ENCODE measurements around the gene NUTF2.
A peak's percentile ranks its signal among the peaks of the same experiment; 100 is the strongest.

NUTF2 gene

GRCh38 chr16:67864594-67864993, 17.9 kb downstream of the NUTF2 start:
- Mint-ChIP-seq H3K27ac (peak overlapping the region; percentile 51), H3K9me3 (no peaks in the 10 kb centered on the region), H3K36me3 (ENCODE audit: low read depth) (peaks cover 77% of the 10 kb centered on the region), H3K27me3 (no peaks in the 10 kb centered on the region), H3K4me3 (no peak overlapping the region), H3K4me1 (ENCODE audit: low read depth) (peaks cover 8% of the 10 kb centered on the region)
- DNase-seq, result no peak

- no peak for DNase-seq
- H3K36me3 Mint-ChIP-seq (ENCODE audit: low read depth), result peaks cover 77% of the 10 kb centered on the region
- no peak overlapping the region for H3K4me3 Mint-ChIP-seq
- no peak overlapping the region for H3K27ac Mint-ChIP-seq
- no peaks in the 10 kb centered on the region for H3K27me3 Mint-ChIP-seq
- H3K4me1 Mint-ChIP-seq (ENCODE audit: low read depth), result peaks cover 8% of the 10 kb centered on the region
- H3K9me3 Mint-ChIP-seq, result no peaks in the 10 kb centered on the region
These were observed 18.6 kb downstream of the NUTF2 start for GRCh38 chr16:67865318-67865717.

- Mint-ChIP-seq H3K4me3 (no peak overlapping the region), H3K4me1 (ENCODE audit: low read depth) (peaks cover 9% of the 10 kb centered on the region), H3K36me3 (ENCODE audit: low read depth) (peaks cover 81% of the 10 kb centered on the region), H3K27me3 (no peaks in the 10 kb centered on the region), H3K27ac (peak overlapping the region; percentile 64), H3K9me3 (no peaks in the 10 kb centered on the region)
- no peak for DNase-seq
These were observed 21.6 kb downstream of the NUTF2 start for GRCh38 chr16:67868290-67868689.

GRCh38 chr16:67869653-67870052, 22.9 kb downstream of the NUTF2 start:
- H3K4me1 Mint-ChIP-seq (ENCODE audit: low read depth), result peaks cover 18% of the 10 kb centered on the region
- no peak overlapping the region for H3K4me3 Mint-ChIP-seq
- peak overlapping the region; percentile 73 for H3K27ac Mint-ChIP-seq
- DNase-seq, result no peak
- H3K9me3 Mint-ChIP-seq, result no peaks in the 10 kb centered on the region
- no peaks in the 10 kb centered on the region for H3K27me3 Mint-ChIP-seq
- H3K36me3 Mint-ChIP-seq (ENCODE audit: low read depth), result peaks cover 88% of the 10 kb centered on the region

- H3K27ac Mint-ChIP-seq, result peak overlapping the region; percentile 44
- no peak overlapping the region for H3K4me3 Mint-ChIP-seq
- no peaks in the 10 kb centered on the region for H3K9me3 Mint-ChIP-seq
- no peak for DNase-seq
- no peaks in the 10 kb centered on the region for H3K27me3 Mint-ChIP-seq
- H3K36me3 Mint-ChIP-seq (ENCODE audit: low read depth), result peaks cover 87% of the 10 kb centered on the region
- H3K4me1 Mint-ChIP-seq (ENCODE audit: low read depth), result peaks cover 34% of the 10 kb centered on the region
These were observed 24.5 kb downstream of the NUTF2 start for GRCh38 chr16:67871256-67871655.

GRCh38 chr16:67872131-67872630, 25.4 kb downstream of the NUTF2 start:
- Mint-ChIP-seq H3K4me1 (ENCODE audit: low read depth) (peaks cover 35% of the 10 kb centered on the region), H3K9me3 (no peaks in the 10 kb centered on the region), H3K27ac (peak overlapping the region; percentile 85), H3K36me3 (ENCODE audit: low read depth) (peaks cover 87% of the 10 kb centered on the region), H3K27me3 (no peaks in the 10 kb centered on the region), H3K4me3 (peak overlapping the region; percentile 93)
- no peak for DNase-seq

GRCh38 chr16:67872631-67873434, 26.1 kb downstream of the NUTF2 start, which contains the start of gene EDC4:
Gene EDC4, plus strand, starts transcription at chr16:67873052. Its CDS starts 210 bp downstream, at chr16:67873262.
- DNase-seq, result peak; percentile 97
- Mint-ChIP-seq H3K9me3 (no peaks in the 10 kb centered on the region), H3K27me3 (no peaks in the 10 kb centered on the region), H3K4me1 (ENCODE audit: low read depth) (peaks cover 35% of the 10 kb centered on the region), H3K36me3 (ENCODE audit: low read depth) (peaks cover 87% of the 10 kb centered on the region), H3K27ac (peak within 1 kb of the TSS; percentile 96), H3K4me3 (peak within 1 kb of the TSS; percentile 93)

GRCh38 chr16:67873435-67874370, 27.0 kb downstream of the NUTF2 start:
- H3K9me3 Mint-ChIP-seq, result no peaks in the 10 kb centered on the region
- peaks cover 89% of the 10 kb centered on the region for H3K36me3 Mint-ChIP-seq (ENCODE audit: low read depth)
- H3K4me3 Mint-ChIP-seq, result peak overlapping the region; percentile 93
- DNase-seq, result no peak
- peak overlapping the region; percentile 96 for H3K27ac Mint-ChIP-seq
- H3K4me1 Mint-ChIP-seq (ENCODE audit: low read depth), result peaks cover 35% of the 10 kb centered on the region
- H3K27me3 Mint-ChIP-seq, result no peaks in the 10 kb centered on the region

GRCh38 chr16:67874372-67874771, 27.6 kb downstream of the NUTF2 start:
- H3K9me3 Mint-ChIP-seq, result no peaks in the 10 kb centered on the region
- H3K36me3 Mint-ChIP-seq (ENCODE audit: low read depth), result peaks cover 94% of the 10 kb centered on the region
- H3K4me1 Mint-ChIP-seq (ENCODE audit: low read depth), result peaks cover 35% of the 10 kb centered on the region
- H3K27ac Mint-ChIP-seq, result peak overlapping the region; percentile 96
- H3K27me3 Mint-ChIP-seq, result no peaks in the 10 kb centered on the region
- DNase-seq, result no peak
- peak overlapping the region; percentile 93 for H3K4me3 Mint-ChIP-seq

- no peak overlapping the region for H3K4me3 Mint-ChIP-seq
- H3K36me3 Mint-ChIP-seq (ENCODE audit: low read depth), result peaks cover 94% of the 10 kb centered on the region
- H3K9me3 Mint-ChIP-seq, result no peaks in the 10 kb centered on the region
- H3K27ac Mint-ChIP-seq, result peak overlapping the region; percentile 26
- H3K4me1 Mint-ChIP-seq (ENCODE audit: low read depth), result peaks cover 35% of the 10 kb centered on the region
- no peaks in the 10 kb centered on the region for H3K27me3 Mint-ChIP-seq
- DNase-seq, result no peak
These were observed 30.3 kb downstream of the NUTF2 start for GRCh38 chr16:67877064-67877463.

GRCh38 chr16:67878232-67878631, 31.5 kb downstream of the NUTF2 start:
- peaks cover 28% of the 10 kb centered on the region for H3K4me1 Mint-ChIP-seq (ENCODE audit: low read depth)
- no peak for DNase-seq
- peak overlapping the region; percentile 30 for H3K27ac Mint-ChIP-seq
- no peaks in the 10 kb centered on the region for H3K27me3 Mint-ChIP-seq
- H3K36me3 Mint-ChIP-seq (ENCODE audit: low read depth), result peaks cover 98% of the 10 kb centered on the region
- no peak overlapping the region for H3K4me3 Mint-ChIP-seq
- no peaks in the 10 kb centered on the region for H3K9me3 Mint-ChIP-seq

GRCh38 chr16:67878846-67879245, 32.1 kb downstream of the NUTF2 start:
- Mint-ChIP-seq H3K9me3 (no peaks in the 10 kb centered on the region), H3K36me3 (ENCODE audit: low read depth) (peaks cover 98% of the 10 kb centered on the region), H3K27me3 (no peaks in the 10 kb centered on the region), H3K4me1 (ENCODE audit: low read depth) (peaks cover 25% of the 10 kb centered on the region), H3K4me3 (no peak overlapping the region), H3K27ac (no peak overlapping the region)
- DNase-seq, result no peak

- Mint-ChIP-seq H3K36me3 (ENCODE audit: low read depth) (peaks cover 98% of the 10 kb centered on the region), H3K4me3 (no peak overlapping the region), H3K9me3 (no peaks in the 10 kb centered on the region), H3K4me1 (ENCODE audit: low read depth) (peaks cover 19% of the 10 kb centered on the region), H3K27ac (peak overlapping the region; percentile 44), H3K27me3 (no peaks in the 10 kb centered on the region)
- DNase-seq, result no peak
These were observed 32.7 kb downstream of the NUTF2 start for GRCh38 chr16:67879462-67879861.

GRCh38 chr16:67879936-67880335, 33.2 kb downstream of the NUTF2 start:
- DNase-seq, result no peak
- Mint-ChIP-seq H3K4me1 (ENCODE audit: low read depth) (peaks cover 15% of the 10 kb centered on the region), H3K27ac (no peak overlapping the region)

More at GRCh38 chr16:67879936-67880335, 33.2 kb downstream of the NUTF2 start:
- no peaks in the 10 kb centered on the region for H3K9me3 Mint-ChIP-seq
- H3K36me3 Mint-ChIP-seq (ENCODE audit: low read depth), result peaks cover 100% of the 10 kb centered on the region
- no peaks in the 10 kb centered on the region for H3K27me3 Mint-ChIP-seq
- no peak overlapping the region for H3K4me3 Mint-ChIP-seq
